ENCODE measurements around the gene CLCN6.

Gene CLCN6

GRCh38 chr1:11807133-11807532, 1.1 kb downstream of the CLCN6 start:
- H3K4me3 ChIP-seq (ENCODE audit: low read depth, low read length), result peak overlapping the region; percentile 83

GRCh38 chr1:11813021-11813420, 7.0 kb downstream of the CLCN6 start:
- no peak for DNase-seq (ENCODE audit: low read depth)
- no peak overlapping the region for H3K4me3 ChIP-seq (ENCODE audit: low read depth, low read length)

More at GRCh38 chr1:11807133-11807532, 1.1 kb downstream of the CLCN6 start:
- DNase-seq (ENCODE audit: low read depth), result no peak

- no peak for DNase-seq (ENCODE audit: low read depth)
Observed at GRCh38 chr1:11817192-11817591, 11.2 kb downstream of the CLCN6 start.

GRCh38 chr1:11822091-11822490, 16.1 kb downstream of the CLCN6 start:
- no peak for DNase-seq (ENCODE audit: low read depth)
- H3K4me3 ChIP-seq (ENCODE audit: low read depth, low read length), result no peak overlapping the region

More at GRCh38 chr1:11817192-11817591, 11.2 kb downstream of the CLCN6 start:
- H3K4me3 ChIP-seq (ENCODE audit: low read depth, low read length), result no peak overlapping the region

GRCh38 chr1:11823366-11824137, 17.6 kb downstream of the CLCN6 start:
- no peak for DNase-seq (ENCODE audit: low read depth)
- no peak overlapping the region for H3K4me3 ChIP-seq (ENCODE audit: low read depth, low read length)

GRCh38 chr1:11825131-11825530, 19.1 kb downstream of the CLCN6 start:
- no peak for DNase-seq (ENCODE audit: low read depth)
- no peak overlapping the region for H3K4me3 ChIP-seq (ENCODE audit: low read depth, low read length)

GRCh38 chr1:11826946-11827345, 21.0 kb downstream of the CLCN6 start:
- H3K4me3 ChIP-seq (ENCODE audit: low read depth, low read length), result no peak overlapping the region
- DNase-seq (ENCODE audit: low read depth), result no peak

- no peak overlapping the region for H3K4me3 ChIP-seq (ENCODE audit: low read depth, low read length)
- DNase-seq (ENCODE audit: low read depth), result no peak
Observed at GRCh38 chr1:11828511-11828910, 22.5 kb downstream of the CLCN6 start.

- H3K4me3 ChIP-seq (ENCODE audit: low read depth, low read length), result no peak overlapping the region
- no peak for DNase-seq (ENCODE audit: low read depth)
Observed at GRCh38 chr1:11831945-11832725, 26.1 kb downstream of the CLCN6 start.

- H3K4me3 ChIP-seq (ENCODE audit: low read depth, low read length), result no peak overlapping the region
- DNase-seq (ENCODE audit: low read depth), result no peak
Observed at GRCh38 chr1:11833497-11833896, 27.5 kb downstream of the CLCN6 start.

- no peak overlapping the region for H3K4me3 ChIP-seq (ENCODE audit: low read depth, low read length)
- no peak for DNase-seq (ENCODE audit: low read depth)
Observed at GRCh38 chr1:11833900-11834299, 27.9 kb downstream of the CLCN6 start.

- no peak overlapping the region for H3K4me3 ChIP-seq (ENCODE audit: low read depth, low read length)
- no peak for DNase-seq (ENCODE audit: low read depth)
Observed at GRCh38 chr1:11835441-11836225, 29.6 kb downstream of the CLCN6 start.

- no peak for DNase-seq (ENCODE audit: low read depth)
- no peak overlapping the region for H3K4me3 ChIP-seq (ENCODE audit: low read depth, low read length)
Observed at GRCh38 chr1:11836955-11837766, 31.2 kb downstream of the CLCN6 start.

- no peak overlapping the region for H3K4me3 ChIP-seq (ENCODE audit: low read depth, low read length)
- no peak for DNase-seq (ENCODE audit: low read depth)
Observed at GRCh38 chr1:11837767-11838348, 31.9 kb downstream of the CLCN6 start.

- DNase-seq (ENCODE audit: low read depth), result no peak
- H3K4me3 ChIP-seq (ENCODE audit: low read depth, low read length), result no peak overlapping the region
Observed at GRCh38 chr1:11838349-11839272, 32.6 kb downstream of the CLCN6 start.

- H3K4me3 ChIP-seq (ENCODE audit: low read depth, low read length), result no peak overlapping the region
- DNase-seq (ENCODE audit: low read depth), result no peak
Observed at GRCh38 chr1:11839727-11840705, 34.0 kb downstream of the CLCN6 start.
